HG03175 (cell line): Measurements from ENCODE around the gene MEI4.

Source experiments
- ATAC-seq: cut with Tn5 transposase; IDR thresholded peaks from one replicate; pipeline ENCODE4 v1.9.1; 2021; ENCODE audit warnings: mild to moderate bottlenecking, moderate library complexity; ENCODE audit not compliant: unreplicated experiment

MEI4 gene

DNA sequence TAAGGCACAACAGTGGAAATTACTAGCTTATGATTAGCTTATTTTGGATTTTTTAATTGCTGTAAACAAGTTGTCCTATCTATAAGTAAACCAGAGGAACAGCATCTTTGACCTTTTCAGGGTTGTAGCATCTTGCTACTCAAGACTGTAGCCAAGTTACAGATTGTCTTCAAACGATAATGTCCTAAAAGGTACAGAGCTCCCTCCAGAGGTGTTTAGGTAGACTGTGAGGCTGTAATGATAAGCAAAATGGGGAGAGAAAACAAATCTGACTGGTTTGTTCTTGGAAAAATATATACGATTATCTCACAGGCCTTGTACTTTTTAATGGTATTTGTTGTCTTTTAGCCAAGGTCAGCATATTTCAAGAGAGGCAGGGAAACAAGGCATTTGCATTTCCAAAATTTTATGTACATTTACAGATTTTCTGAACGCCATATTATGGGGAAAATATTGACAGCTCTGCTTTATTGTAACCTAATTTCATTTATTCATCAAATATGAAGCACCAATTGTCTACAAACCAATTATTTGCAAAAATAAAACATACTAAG lies 273.4 kb downstream of the MEI4 start:
- ATAC-seq = no peak

DNA sequence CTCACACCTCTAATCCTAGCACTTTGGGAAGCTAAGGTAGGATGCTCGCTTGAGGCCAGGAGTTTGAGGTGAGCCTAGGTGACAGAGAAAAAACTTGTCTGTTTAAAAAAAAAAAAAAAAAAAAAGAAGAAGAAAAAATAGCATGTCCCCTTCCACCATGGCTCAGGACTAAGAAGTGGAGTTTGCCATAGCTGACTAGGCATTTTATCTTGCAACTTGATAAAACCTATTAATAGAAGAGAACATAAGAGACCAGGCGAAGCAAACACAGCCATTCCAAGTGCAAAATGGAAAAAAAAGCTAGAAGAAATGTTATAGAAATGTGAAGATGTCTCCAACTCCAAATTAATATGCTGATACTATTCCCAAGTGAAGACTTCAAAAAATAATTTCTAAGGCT lies 277.5 kb downstream of the MEI4 start:
- no peak for ATAC-seq

DNA sequence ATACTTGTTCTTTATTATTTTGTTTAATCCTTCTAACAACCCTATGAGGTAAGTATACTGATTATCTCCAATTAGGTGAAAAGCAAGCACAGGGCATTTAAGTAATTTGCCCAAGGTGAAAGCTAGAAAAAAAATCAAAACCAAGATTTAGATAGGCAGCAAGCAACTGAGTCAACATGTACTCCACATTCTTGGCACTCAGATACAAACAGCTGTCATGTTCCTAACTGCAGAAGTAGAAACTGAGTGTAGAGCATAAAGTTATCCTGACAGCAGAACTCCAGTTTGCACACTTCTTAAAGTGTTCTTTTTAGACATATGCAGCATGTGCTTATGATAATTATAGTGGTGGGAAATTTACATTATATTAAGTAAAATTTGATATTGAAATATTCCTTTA lies 278.1 kb downstream of the MEI4 start:
- no peak for ATAC-seq

DNA sequence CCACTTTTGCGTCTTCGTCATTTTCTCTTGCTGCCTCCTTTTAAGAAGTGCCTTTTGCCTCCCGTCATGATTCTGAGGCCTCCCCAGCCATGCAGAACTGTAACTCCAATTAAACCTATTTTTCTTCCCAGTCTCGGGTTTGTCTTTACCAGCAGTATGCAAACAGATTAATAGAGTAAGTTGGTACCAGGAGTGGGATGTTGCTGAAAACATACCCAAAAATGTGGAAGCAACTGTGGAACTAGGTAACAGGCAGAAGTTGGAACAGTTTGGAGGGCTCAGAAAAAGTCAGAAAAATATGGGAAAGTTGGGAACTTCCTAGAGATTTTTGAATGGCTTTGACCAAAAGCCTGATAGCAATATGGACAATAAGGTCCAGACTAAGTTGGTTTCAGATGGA lies 309.2 kb downstream of the MEI4 start:
- no peak for ATAC-seq

DNA sequence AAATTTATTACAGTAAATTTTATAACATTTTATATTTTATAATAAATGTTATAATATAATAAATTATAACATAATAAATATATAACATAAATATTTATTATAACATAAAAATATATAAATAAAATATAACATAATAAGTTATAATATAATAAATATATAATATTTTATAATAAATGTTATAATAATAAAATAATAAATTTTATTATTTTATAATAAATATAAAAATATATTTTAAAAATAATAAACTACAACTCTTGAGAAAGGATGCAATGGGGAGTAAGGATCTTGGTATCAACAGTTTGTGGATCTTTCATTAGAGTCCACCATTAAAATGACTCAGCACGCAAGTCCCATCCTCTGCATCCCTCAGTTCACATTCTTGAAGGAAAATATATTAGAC lies 312.6 kb downstream of the MEI4 start:
- no peak for ATAC-seq

DNA sequence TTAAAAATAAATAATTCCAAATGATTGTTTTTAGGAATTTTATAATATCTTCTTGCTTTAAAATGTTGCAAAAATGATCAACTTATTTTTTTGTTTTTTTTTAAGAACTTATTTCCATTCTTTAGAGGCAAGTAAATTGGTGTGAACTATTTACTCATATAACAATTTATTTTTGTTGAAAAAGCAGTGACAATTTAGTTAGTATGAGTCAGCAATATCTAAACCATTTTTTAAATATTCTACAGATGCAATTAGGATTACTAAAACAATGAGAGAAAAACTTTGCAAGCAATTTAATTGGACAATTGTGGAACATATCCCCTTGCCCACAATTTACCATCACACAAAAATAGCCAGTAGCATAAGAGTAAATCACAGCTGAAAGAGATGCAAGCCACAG lies 319.5 kb downstream of the MEI4 start:
- ATAC-seq = no peak
